DMS 273 treated with DMSO at 0.1 percent for 48 hours (cell line): Measurements from ENCODE around the gene IRAK4.

Experiments used
- DNase-seq: peaks from one replicate; lab custom pipeline; 2025; lab: John Stamatoyannopoulos, UW

Gene IRAK4

DNA sequence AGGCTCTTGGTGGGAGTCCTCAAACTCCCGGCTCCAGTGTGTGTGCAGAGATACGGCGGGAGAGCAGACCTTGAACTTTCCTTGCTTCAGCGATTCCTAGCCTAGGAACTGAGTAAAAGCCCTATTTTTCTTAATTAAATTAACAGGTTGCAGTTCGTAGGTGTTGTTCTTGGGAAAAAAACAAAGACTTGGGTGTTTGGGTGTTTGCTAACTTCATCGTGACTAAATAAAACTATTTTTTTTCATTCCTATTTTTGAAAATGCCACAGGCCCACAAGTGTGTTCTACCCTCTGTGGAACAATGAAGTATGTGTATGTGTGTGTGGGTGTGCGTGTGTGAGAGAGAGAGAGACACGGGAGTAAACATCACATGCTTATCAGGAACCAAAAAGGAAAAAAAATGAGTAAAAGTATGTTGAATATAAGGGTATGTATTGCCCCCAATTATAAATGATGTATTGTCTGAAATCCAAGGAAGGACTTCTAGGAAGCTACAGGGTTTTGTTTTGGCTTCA, 77.8 kb downstream of the IRAK4 start:
- peak; percentile 7 for DNase-seq
